IPS-15b (cell line): ENCODE results near the gene G6PC3.
"Not testable (repeated sequence)": the region's sequence is repeated elsewhere in the genome, so short reads cannot be mapped to it uniquely, and the experiment has no call there.

ENCODE experiments used
- H3K27me3 ChIP-seq: one replicate; pipeline ENCODE4 v1.6.1; 2013; ENCODE audit warnings: low read length; ENCODE audit not compliant: control insufficient read depth, insufficient read depth
- H3K36me3 ChIP-seq: one replicate; pipeline ENCODE4 v1.6.1; 2013; ENCODE audit warnings: low read length; ENCODE audit not compliant: control insufficient read depth, insufficient read depth
- H3K4me1 ChIP-seq: one replicate; pipeline ENCODE4 v1.6.1; 2013; ENCODE audit warnings: mild to moderate bottlenecking, low read length; ENCODE audit not compliant: control insufficient read depth, insufficient read depth
- H3K4me3 ChIP-seq: one replicate; pipeline ENCODE4 v1.5.1; 2013; ENCODE audit warnings: low read depth, low read length
- H3K9ac ChIP-seq: one replicate; pipeline ENCODE4 v1.6.1; 2013; ENCODE audit warnings: low read depth, mild to moderate bottlenecking, low read length
- H3K9me3 ChIP-seq: one replicate; pipeline ENCODE4 v1.6.1; 2013; ENCODE audit warnings: mild to moderate bottlenecking, low read length; ENCODE audit not compliant: control insufficient read depth, insufficient read depth

Gene G6PC3

GRCh38 chr17:44039829-44040635, 30.5 kb upstream of the G6PC3 start:
- H3K27me3 ChIP-seq, result no peaks in the 10 kb centered on the region
- no peak overlapping the region for H3K9ac ChIP-seq
- H3K36me3 ChIP-seq, result peaks cover 17% of the 10 kb centered on the region
- no peaks in the 10 kb centered on the region for H3K9me3 ChIP-seq
- H3K4me3 ChIP-seq, result no peak overlapping the region
- H3K4me1 ChIP-seq, result peaks cover 5% of the 10 kb centered on the region

- Histone ChIP-seq H3K36me3 (peaks cover 12% of the 10 kb centered on the region), H3K9me3 (no peaks in the 10 kb centered on the region), H3K4me1 (peaks cover 5% of the 10 kb centered on the region), H3K4me3 (no peak overlapping the region), H3K27me3 (no peaks in the 10 kb centered on the region), H3K9ac (no peak overlapping the region)
Measured at GRCh38 chr17:44043272-44043696, 27.3 kb upstream of the G6PC3 start.

GRCh38 chr17:44044071-44044470, 26.5 kb upstream of the G6PC3 start:
- peaks cover 8% of the 10 kb centered on the region for H3K36me3 ChIP-seq
- no peaks in the 10 kb centered on the region for H3K9me3 ChIP-seq

GRCh38 chr17:44045486-44045885, 25.0 kb upstream of the G6PC3 start:
- peaks cover 17% of the 10 kb centered on the region for H3K36me3 ChIP-seq
- H3K9me3 ChIP-seq, result no peaks in the 10 kb centered on the region
- no peaks in the 10 kb centered on the region for H3K27me3 ChIP-seq
- H3K4me1 ChIP-seq, result peaks cover 5% of the 10 kb centered on the region
- H3K4me3 ChIP-seq, result no peak overlapping the region
- H3K9ac ChIP-seq, result no peak overlapping the region

More at GRCh38 chr17:44044071-44044470, 26.5 kb upstream of the G6PC3 start:
- Histone ChIP-seq H3K27me3 (no peaks in the 10 kb centered on the region), H3K4me1 (peaks cover 5% of the 10 kb centered on the region), H3K9ac (no peak overlapping the region), H3K4me3 (no peak overlapping the region)

- not testable (repeated sequence) for H3K9ac ChIP-seq, H3K27me3 ChIP-seq, H3K4me1 ChIP-seq, H3K4me3 ChIP-seq, H3K9me3 ChIP-seq
- peaks cover 25% of the 10 kb centered on the region for H3K36me3 ChIP-seq
Measured at GRCh38 chr17:44046893-44047292, 23.6 kb upstream of the G6PC3 start.

GRCh38 chr17:44049294-44050060, 21.1 kb upstream of the G6PC3 start:
- H3K9ac ChIP-seq, result no peak overlapping the region
- peaks cover 34% of the 10 kb centered on the region for H3K36me3 ChIP-seq
- H3K27me3 ChIP-seq, result no peaks in the 10 kb centered on the region
- peaks cover 4% of the 10 kb centered on the region for H3K4me1 ChIP-seq
- no peaks in the 10 kb centered on the region for H3K9me3 ChIP-seq
- H3K4me3 ChIP-seq, result no peak overlapping the region

GRCh38 chr17:44053125-44053872, 17.2 kb upstream of the G6PC3 start:
- Histone ChIP-seq H3K36me3 (peaks cover 26% of the 10 kb centered on the region), H3K9me3 (no peaks in the 10 kb centered on the region), H3K4me1 (no peaks in the 10 kb centered on the region), H3K9ac (no peak overlapping the region), H3K4me3 (no peak overlapping the region), H3K27me3 (no peaks in the 10 kb centered on the region)

- H3K4me1 ChIP-seq, result peaks cover 5% of the 10 kb centered on the region
- H3K9ac ChIP-seq, result no peak overlapping the region
- no peaks in the 10 kb centered on the region for H3K27me3 ChIP-seq
- H3K9me3 ChIP-seq, result no peaks in the 10 kb centered on the region
- H3K4me3 ChIP-seq, result no peak overlapping the region
- peaks cover 37% of the 10 kb centered on the region for H3K36me3 ChIP-seq
Measured at GRCh38 chr17:44059101-44059892, 11.2 kb upstream of the G6PC3 start.

- Histone ChIP-seq H3K4me1 (peaks cover 5% of the 10 kb centered on the region), H3K36me3 (peaks cover 37% of the 10 kb centered on the region)
Measured at GRCh38 chr17:44061446-44061845, 9.1 kb upstream of the G6PC3 start.

GRCh38 chr17:44062871-44063270, 7.7 kb upstream of the G6PC3 start:
- no peaks in the 10 kb centered on the region for H3K27me3 ChIP-seq
- H3K36me3 ChIP-seq, result peaks cover 37% of the 10 kb centered on the region
- H3K9ac ChIP-seq, result no peak overlapping the region
- peaks cover 5% of the 10 kb centered on the region for H3K4me1 ChIP-seq
- H3K9me3 ChIP-seq, result no peaks in the 10 kb centered on the region
- H3K4me3 ChIP-seq, result no peak overlapping the region

More at GRCh38 chr17:44061446-44061845, 9.1 kb upstream of the G6PC3 start:
- H3K4me3 ChIP-seq, result no peak overlapping the region
- H3K27me3 ChIP-seq, result no peaks in the 10 kb centered on the region
- H3K9me3 ChIP-seq, result no peaks in the 10 kb centered on the region
- H3K9ac ChIP-seq, result no peak overlapping the region
